Endothelial cell of umbilical vein (primary cell): ENCODE results near the gene CACNA1C. TPM values are rescaled to one million over a fixed set of nuclear protein-coding genes. Genes with fewer than 3 reads are reported as not detected.

Experiments used
- BruUV-seq: library from RNA; stranded (reverse); fragments of 400-500 nt; replicated peaks from 2 replicates; lab custom pipeline; 2021; lab: Mats Ljungman, UMichigan
- CTCF ChIA-PET: fragments of 300-600, 350-600 bp; sonication (Branson Sonifier 250); formaldehyde crosslinking; loops from one replicate; lab custom pipeline; 2021; ENCODE audit warnings: antibody characterized with exemption, inconsistent platforms; lab: Charles Lee
- POLR2A ChIA-PET: fragments of 300-600, 350-600 bp; sonication (Branson Sonifier 250); formaldehyde crosslinking; loops from one replicate; lab custom pipeline; 2021; ENCODE audit warnings: antibody characterized with exemption, inconsistent platforms; lab: Charles Lee
- DNase-seq: peaks from one replicate; pipeline ENCODE4 v3.0.0-alpha.2; 2011; ENCODE audit warnings: low read depth, low spot score
- FAIRE-seq: peaks from 2 replicates; lab custom pipeline; 2011; peaks lifted over from hg19 to GRCh38; lab: Jason Lieb, UNC
- H2AFZ ChIP-seq: 2 replicates; pipeline ENCODE4 v1.6.0; 2012; ENCODE audit warnings: low read depth, low read length, control low read depth, inconsistent platforms
- H3K27ac ChIP-seq: 2 replicates; pipeline ENCODE4 v1.5.1; 2011; ENCODE audit warnings: low read depth, mild to moderate bottlenecking, control low read depth, low read length, moderate library complexity; ENCODE audit not compliant: insufficient read depth
- H3K27me3 ChIP-seq, 2 experiments: 2 replicates each; pipeline versions ENCODE4 v1.6.0 to v1.6.1; 2011; ENCODE audit warnings: low read length in 2 of 2, mixed read lengths in 1 of 2; ENCODE audit not compliant: control insufficient read depth in 2 of 2, insufficient read depth in 2 of 2
- H3K36me3 ChIP-seq, 2 experiments: 2 replicates in 1 of 2; 3 replicates in 1 of 2; pipeline ENCODE4 v1.5.1; 2011; ENCODE audit warnings: low read length in 2 of 2, mild to moderate bottlenecking in 1 of 2, moderate library complexity in 1 of 2; ENCODE audit not compliant: control insufficient read depth in 2 of 2, insufficient read depth in 2 of 2; ENCODE audit errors: extremely low read depth in 1 of 2
- H3K4me1 ChIP-seq: 3 replicates; pipeline ENCODE4 v1.5.1; 2011; ENCODE audit warnings: mild to moderate bottlenecking, low read length; ENCODE audit not compliant: control insufficient read depth, insufficient read depth; ENCODE audit errors: extremely low read depth
- H3K4me2 ChIP-seq: 2 replicates; pipeline ENCODE4 v1.6.1; 2011; ENCODE audit warnings: low read length, control low read depth, mixed read lengths; ENCODE audit not compliant: insufficient read depth
- H3K4me3 ChIP-seq, 3 experiments: fragments of 200-600 bp in 1 of 3; sonication (generic), shearing (Covaris generic) in 1 of 3; replicated peaks in 1 of 3; 2 replicates each; pipeline ENCODE4 v1.5.1; 2011 to 2016; ENCODE audit warnings: control low read depth in 3 of 3, low read length in 3 of 3, mild to moderate bottlenecking in 2 of 3, inconsistent platforms in 1 of 3, low read depth in 1 of 3, moderate library complexity in 1 of 3; ENCODE audit not compliant: insufficient read depth in 1 of 3
- H3K79me2 ChIP-seq: 2 replicates; pipeline ENCODE4 v1.6.0; 2012; ENCODE audit warnings: low read length, inconsistent platforms; ENCODE audit not compliant: control insufficient read depth, insufficient read depth
- H3K9ac ChIP-seq: replicated peaks from 2 replicates; pipeline ENCODE3; 2011; ENCODE audit warnings: low read length, control low read depth; ENCODE audit not compliant: insufficient read depth; ENCODE audit errors: extremely low read depth
- H3K9me1 ChIP-seq: replicated peaks from 3 replicates; pipeline ENCODE4 v1.6.0; 2011; ENCODE audit warnings: mild to moderate bottlenecking, low read length; ENCODE audit not compliant: control insufficient read depth, insufficient read depth; ENCODE audit errors: extremely low read depth
- H3K9me3 ChIP-seq: replicated peaks from 2 replicates; pipeline ENCODE4 v1.5.1; 2012; ENCODE audit warnings: low read length, inconsistent platforms; ENCODE audit not compliant: control insufficient read depth, insufficient read depth
- H4K20me1 ChIP-seq: replicated peaks from 2 replicates; pipeline ENCODE3; 2011; ENCODE audit warnings: mild to moderate bottlenecking, low read length; ENCODE audit not compliant: control insufficient read depth, insufficient read depth; ENCODE audit errors: extremely low read depth
- CTCF ChIP-seq, 2 donors: IDR thresholded peaks; 1 replicate in 1 of 2; 2 replicates in 1 of 2; pipeline ENCODE4 v1.5.1; 2011; ENCODE audit warnings: low read length in 2 of 2, mild to moderate bottlenecking in 2 of 2, moderate library complexity in 2 of 2, control low read depth in 1 of 2, inconsistent platforms in 1 of 2, low read depth in 1 of 2; ENCODE audit not compliant: insufficient read depth in 1 of 2; ENCODE audit errors: extremely low read depth in 1 of 2
- EZH2 ChIP-seq: IDR thresholded peaks from 2 replicates; pipeline ENCODE4 v1.6.1; 2012; ENCODE audit warnings: borderline replicate concordance, low read depth, mild to moderate bottlenecking, moderate library complexity, low read length, inconsistent platforms; ENCODE audit not compliant: severe bottlenecking
- FOS ChIP-seq: IDR thresholded peaks from 2 replicates; pipeline ENCODE4 v1.6.1; 2011; ENCODE audit warnings: mild to moderate bottlenecking, low read length, moderate library complexity, borderline replicate concordance; ENCODE audit not compliant: insufficient read depth
- GATA2 ChIP-seq: IDR thresholded peaks from 2 replicates; pipeline ENCODE4 v1.7.0; 2011; ENCODE audit warnings: low read depth, mild to moderate bottlenecking, moderate library complexity, mixed read lengths, low read length; ENCODE audit not compliant: insufficient read length, insufficient read depth
- JUN ChIP-seq: IDR thresholded peaks from 2 replicates; pipeline ENCODE4 v1.6.1; 2011; ENCODE audit warnings: borderline replicate concordance, low read depth; ENCODE audit not compliant: insufficient read length, insufficient read depth
- MAX ChIP-seq: IDR thresholded peaks from 2 replicates; pipeline ENCODE4 v1.6.1; 2011; ENCODE audit not compliant: insufficient read depth, insufficient read length
- MYC ChIP-seq: IDR thresholded peaks from one replicate; pipeline ENCODE4 v1.6.1; 2011; ENCODE audit warnings: mild to moderate bottlenecking, low read depth, low read length
- POLR2A ChIP-seq: IDR thresholded peaks from 2 replicates; pipeline ENCODE4 v1.6.1; 2012; ENCODE audit warnings: low read depth, mild to moderate bottlenecking, control low read depth, low read length
- POLR2AphosphoS5 ChIP-seq: IDR thresholded peaks from 2 replicates; pipeline ENCODE4 v1.6.1; 2012; ENCODE audit warnings: low read depth, mild to moderate bottlenecking, control low read depth, low read length, moderate library complexity; ENCODE audit not compliant: insufficient read depth
- dilution Hi-C: fragments of 300-500 bp; cut with MboI; formaldehyde crosslinking; loops from one replicate; pipeline ENCODE4 v1.15.0; 2019; ENCODE audit warnings: low sequenced_read_pairs; ENCODE audit not compliant: extremely low pct_ligation_motif_present
- intact Hi-C: fragments of 100-400 bp; cut with micrococcal nuclease; formaldehyde crosslinking; loops from one replicate; pipeline ENCODE4 v1.10.0; 2022
- polyA plus RNA-seq, 4 experiments: library from polyadenylated mRNA; depleted of rRNA in 3 of 4; stranded (reverse) in 3 of 4; unstranded in 1 of 4; fragments of >200 nt; gene quantifications; 2 replicates each; pipeline versions ENCODE4 v1.2.1 to v1.2.3, GENCODE V29; 2011 to 2012; ENCODE audit warnings: missing spikeins in 1 of 4
- total RNA-seq: library from RNA; stranded (reverse); gene quantifications from 2 replicates; pipeline ENCODE4 v1.2.3, GENCODE V29; 2021

Gene CACNA1C
- total and polyA plus RNA-seq, 2 donors (not counting 3 experiments of a cell fraction or from before 2014, with no cell fraction given) = not detected

- Histone ChIP-seq H3K9me3 (no peaks in the 10 kb centered on the region), H3K36me3 (no peaks in the 10 kb centered on the region), H3K4me3 (no peak overlapping the region), H3K79me2 (no peaks in the 10 kb centered on the region), H4K20me1 (no peaks in the 10 kb centered on the region), H3K4me1 (peaks cover 5% of the 10 kb centered on the region), H3K27ac (no peak overlapping the region), H2AFZ (no peak overlapping the region), H3K9me1 (no peaks in the 10 kb centered on the region), H3K9ac (no peak overlapping the region), H3K27me3 (no peaks in the 10 kb centered on the region), H3K4me2 (no peak overlapping the region)
- BruUV-seq = no TSS peak
- dilution Hi-C loops (no loop called here), intact Hi-C loops (no loop called here)
- ChIA-PET CTCF (no interaction called here), POLR2A (no interaction called here)
- FAIRE-seq (no peak), DNase-seq (no peak)
- TF ChIP-seq MAX (no peak), JUN (no peak), FOS (no peak), CTCF (IDR thresholded peaks at IDR 0.05; ENCODE audit: extremely low read depth in 1 of 2, insufficient read depth in 1 of 2, low read depth in 1 of 2, low read length in 2 of 2) (no peak), GATA2 (no peak), POLR2AphosphoS5 (no peak), EZH2 (no peak), POLR2A (no peak), MYC (no peak)
Measured at GRCh38 chr12:2353281-2353680, 300.5 kb downstream of the CACNA1C start.
